ENCODE measurements around the gene CD55.

- TF ChIP-seq CTCF (IDR thresholded peaks at IDR 0.05 in 2 of 3, conservative IDR thresholded peaks at IDR 0.05 in 1 of 3; ENCODE audit: borderline replicate concordance in 1 of 3, insufficient read depth in 1 of 3, low read depth in 2 of 3, low read length in 2 of 3) = no peak
- TF ChIP-seq POLR2AphosphoS5 (IDR thresholded peaks at IDR 0.05; ENCODE audit: low read depth, low read length) = no peak
- TF ChIP-seq EGR1 (IDR thresholded peaks at IDR 0.05; ENCODE audit: low read depth) = no peak
- TF ChIP-seq ATF3 (IDR thresholded peaks at IDR 0.05) = no peak
Observed at GRCh38 chr1:207329469-207329868, 8.0 kb downstream of the CD55 start.
